Muscle of leg (tissue), 11 donors: ENCODE measurements around the gene WDR47. TPM values are rescaled to one million over a fixed set of nuclear protein-coding genes. Genes with fewer than 3 reads are reported as not detected.
A peak's percentile ranks its signal among the peaks of the same experiment; 100 is the strongest.

ENCODE experiments used
- DNase-seq: peaks from one replicate; pipeline ENCODE4 v3.0.0; 2013
- H3K27ac ChIP-seq: one replicate; pipeline ENCODE4 v1.5.1; 2013; ENCODE audit warnings: mild to moderate bottlenecking, low read length, control low read depth
- H3K27me3 ChIP-seq: one replicate; pipeline ENCODE4 v1.6.1; 2013; ENCODE audit warnings: low read length; ENCODE audit not compliant: control insufficient read depth, insufficient read depth
- H3K36me3 ChIP-seq: one replicate; pipeline ENCODE4 v1.6.1; 2013; ENCODE audit warnings: low read length; ENCODE audit not compliant: control insufficient read depth, insufficient read depth
- H3K4me1 ChIP-seq: one replicate; pipeline ENCODE4 v1.6.1; 2013; ENCODE audit warnings: low read length; ENCODE audit not compliant: control insufficient read depth, insufficient read depth
- H3K4me3 ChIP-seq: one replicate; pipeline ENCODE4 v1.5.1; 2013; ENCODE audit warnings: low read length, control low read depth
- H3K9me3 ChIP-seq: replicated peaks from 2 replicates; pipeline ENCODE4 v1.6.1; 2013; ENCODE audit warnings: low read depth, low read length; ENCODE audit not compliant: control insufficient read depth
- WGBS: methylation state at CpG from one replicate; pipeline ENCODE4 v1.1.5; 2013; ENCODE audit warnings: missing lambda C conversion rate; ENCODE audit not compliant: insufficient coverage; 5-methylcytosine and 5-hydroxymethylcytosine counted together
- polyA plus RNA-seq, 8 donors: library from polyadenylated mRNA; unstranded; fragments of 120-200 nt; gene quantifications; one replicate each; pipeline versions ENCODE4 v1.2.1 to v1.2.3, GENCODE V29; 2013; ENCODE audit warnings: inconsistent platforms in 1 of 8, low replicate concordance in 1 of 8; ENCODE audit not compliant: insufficient read length in 8 of 8, insufficient read depth in 1 of 8
- total RNA-seq: library from RNA; stranded (reverse); fragments of 120-200 nt; gene quantifications from one replicate; pipeline ENCODE4 v1.2.4, GENCODE V29; 2013

The WDR47 gene
- total and polyA plus RNA-seq, 9 donors: 8.4 to 12.2 (median 10.5) TPM

DNA sequence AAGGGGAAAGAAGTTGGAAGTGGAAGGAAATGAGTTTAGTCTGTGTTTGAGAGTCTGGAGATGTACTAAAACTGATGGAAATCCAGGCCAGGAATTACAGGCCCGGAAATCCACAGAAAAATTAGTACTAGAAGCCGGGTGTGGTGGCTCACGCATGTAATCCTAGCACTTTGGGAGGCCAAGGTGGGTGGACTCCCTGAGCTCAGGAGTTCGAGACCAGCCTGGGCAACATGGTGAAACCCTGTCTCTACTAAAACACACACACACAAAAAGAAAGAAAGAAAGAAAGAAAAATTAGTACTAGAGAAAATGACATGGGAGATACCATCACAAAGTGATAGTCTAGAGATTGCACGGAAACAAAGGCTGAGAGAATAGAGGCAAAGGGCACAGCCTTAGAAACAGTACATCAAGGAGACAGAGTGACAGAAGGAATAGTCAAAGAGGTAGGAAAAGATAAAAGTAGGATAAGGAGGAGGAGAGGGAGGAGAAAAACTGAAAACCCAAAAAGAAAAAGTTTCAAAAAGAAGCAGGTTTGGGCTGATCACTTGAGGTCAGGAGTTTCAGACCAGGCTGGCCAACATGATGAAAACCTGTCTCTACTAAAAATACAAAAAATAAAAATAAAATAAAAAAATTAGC, 38.7 kb upstream of the WDR47 start:
- Histone ChIP-seq H3K36me3 (no peaks in the 10 kb centered on the region), H3K4me3 (no peak overlapping the region), H3K9me3 (no peaks in the 10 kb centered on the region), H3K27me3 (no peaks in the 10 kb centered on the region), H3K27ac (peak overlapping the region; percentile 67), H3K4me1 (no peaks in the 10 kb centered on the region)
- no peak for DNase-seq
- 62% methylated on average over 4 of the region's 5 CpGs for WGBS

DNA sequence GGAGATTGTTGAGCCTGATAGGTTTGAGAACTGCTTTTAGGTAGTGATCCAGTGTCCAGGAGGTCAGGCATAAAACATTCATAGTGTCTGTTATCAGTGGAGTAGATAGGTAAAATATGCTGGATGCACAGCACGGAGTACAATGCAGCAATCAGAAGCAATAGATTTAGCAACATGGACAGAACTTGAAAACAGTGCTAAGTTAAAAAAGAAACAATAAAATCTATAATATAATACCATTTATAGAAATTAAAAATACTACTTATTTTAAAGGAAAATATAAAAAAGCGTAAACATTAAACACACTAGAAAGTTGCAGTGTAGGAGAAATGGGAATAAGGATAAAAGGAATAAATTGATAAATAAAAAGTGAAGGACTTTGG, 37.3 kb upstream of the WDR47 start:
- DNase-seq: no peak
- Histone ChIP-seq H3K9me3 (no peaks in the 10 kb centered on the region), H3K4me1 (no peaks in the 10 kb centered on the region), H3K27ac (no peak overlapping the region), H3K36me3 (no peaks in the 10 kb centered on the region), H3K27me3 (no peaks in the 10 kb centered on the region), H3K4me3 (no peak overlapping the region)
- no CpG with 5 or more reads among the region's 2 CpGs for whole genome bisulfite sequencing

DNA sequence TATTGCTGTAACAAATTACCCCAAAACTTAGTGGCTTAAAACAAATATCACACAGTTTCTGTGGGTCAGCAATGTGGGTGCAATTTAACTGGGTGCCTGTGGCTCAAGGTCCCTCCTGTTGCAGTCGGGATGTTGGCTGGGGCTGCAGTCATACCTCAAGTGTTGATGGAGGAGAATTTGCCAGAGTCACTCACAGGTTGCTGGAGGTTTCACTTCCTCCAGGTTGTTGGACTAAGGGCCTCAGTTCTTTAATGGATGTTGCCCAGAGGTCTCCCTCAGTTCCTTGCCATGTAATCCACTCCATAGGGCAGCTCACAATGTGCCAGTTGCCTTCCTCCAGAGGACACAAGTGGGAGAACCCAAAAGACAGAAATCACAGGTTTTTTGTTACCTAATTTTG, 36.4 kb upstream of the WDR47 start:
- Histone ChIP-seq H3K27me3 (no peaks in the 10 kb centered on the region), H3K36me3 (no peaks in the 10 kb centered on the region), H3K4me1 (no peaks in the 10 kb centered on the region), H3K27ac (no peak overlapping the region), H3K9me3 (no peaks in the 10 kb centered on the region), H3K4me3 (no peak overlapping the region)
- WGBS: no CpG with 5 or more reads among the region's 1 CpG
- DNase-seq: no peak

DNA sequence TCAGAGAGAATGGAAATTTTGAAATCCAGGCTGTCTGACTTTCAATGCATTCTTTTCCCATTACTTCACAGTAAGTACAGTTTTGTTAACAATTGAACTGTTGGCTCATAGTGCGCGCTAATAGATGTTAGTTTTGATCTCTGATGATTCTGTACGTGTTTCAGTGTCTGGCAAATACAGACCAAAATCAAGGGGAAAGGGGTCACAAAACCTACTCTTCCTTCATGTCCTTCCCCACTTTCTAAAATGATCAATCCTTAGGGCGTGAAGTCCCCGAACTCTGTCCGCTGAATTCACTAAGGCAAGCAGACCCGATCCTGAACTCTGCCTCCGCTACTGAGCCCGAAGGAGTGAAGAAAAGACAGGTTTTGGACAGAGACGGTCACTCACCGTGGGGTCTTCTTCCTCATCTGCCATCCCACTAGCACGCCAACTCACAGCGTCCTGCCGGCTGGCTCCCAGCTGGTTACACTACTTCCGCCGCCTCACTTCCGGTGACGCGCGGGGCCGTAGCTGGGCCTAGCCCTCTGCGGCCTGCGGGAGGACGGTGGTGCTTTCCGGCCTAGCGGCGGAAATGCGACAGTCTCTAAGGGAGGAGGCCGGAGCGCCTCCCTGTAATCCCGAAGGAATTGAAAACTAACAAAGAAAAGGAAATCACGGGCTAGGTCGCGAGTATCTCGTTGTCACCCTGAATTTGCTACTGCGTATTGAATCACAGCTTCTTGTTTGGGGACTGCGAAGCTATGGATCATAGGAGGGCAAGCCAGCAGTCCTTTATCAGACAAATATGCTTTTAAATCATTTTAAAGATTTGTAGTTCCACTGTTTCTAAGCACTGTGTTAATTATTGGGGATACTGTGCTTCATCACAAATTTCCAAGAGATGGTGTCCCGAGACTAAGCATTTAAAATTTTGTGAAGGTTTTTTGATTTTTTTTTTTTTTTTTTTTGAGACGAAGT, 33.9 kb upstream of the WDR47 start, which contains the start of gene TAF13:
Gene TAF13 (minus strand): TSS at position 473 of the 960 bp plus-strand sequence. CDS start 56 bp downstream, at position 417.
- Histone ChIP-seq H3K4me3 (peak within 1 kb of the TSS; percentile 95), H3K27ac (peak within 1 kb of the TSS; percentile 95), H3K27me3 (no peaks in the 10 kb centered on the region), H3K36me3 (peaks cover 11% of the 10 kb centered on the region), H3K9me3 (no peaks in the 10 kb centered on the region), H3K4me1 (no peaks in the 10 kb centered on the region)
- 0% methylated on average over 30 of the region's 39 CpGs for WGBS
- peak; percentile 99 for DNase-seq

DNA sequence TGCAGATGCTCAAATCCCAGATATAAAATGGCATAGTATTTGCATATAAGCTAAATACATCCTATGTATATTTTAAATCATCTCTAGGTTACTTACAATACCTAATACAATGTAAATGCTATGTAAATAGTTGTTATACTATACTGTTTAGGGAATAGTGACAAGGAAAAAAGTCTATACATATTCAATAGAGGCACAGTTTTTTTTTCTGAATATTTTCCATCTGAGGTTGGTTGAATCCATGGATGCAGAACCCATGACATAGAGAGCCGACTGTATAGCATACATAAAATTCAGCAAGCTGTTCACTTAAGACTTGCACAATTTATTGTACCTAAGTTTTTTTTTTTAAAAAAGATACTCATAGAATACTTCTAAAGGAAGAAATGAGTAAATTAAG, 27.4 kb upstream of the WDR47 start:
- no peaks in the 10 kb centered on the region for H3K9me3 ChIP-seq
- no peaks in the 10 kb centered on the region for H3K27me3 ChIP-seq
- H3K4me1 ChIP-seq: no peaks in the 10 kb centered on the region
- no peak overlapping the region for H3K27ac ChIP-seq
- WGBS: no CpG with 5 or more reads among the region's 1 CpG
- H3K4me3 ChIP-seq: no peak overlapping the region
- peaks cover 30% of the 10 kb centered on the region for H3K36me3 ChIP-seq
- no peak for DNase-seq

DNA sequence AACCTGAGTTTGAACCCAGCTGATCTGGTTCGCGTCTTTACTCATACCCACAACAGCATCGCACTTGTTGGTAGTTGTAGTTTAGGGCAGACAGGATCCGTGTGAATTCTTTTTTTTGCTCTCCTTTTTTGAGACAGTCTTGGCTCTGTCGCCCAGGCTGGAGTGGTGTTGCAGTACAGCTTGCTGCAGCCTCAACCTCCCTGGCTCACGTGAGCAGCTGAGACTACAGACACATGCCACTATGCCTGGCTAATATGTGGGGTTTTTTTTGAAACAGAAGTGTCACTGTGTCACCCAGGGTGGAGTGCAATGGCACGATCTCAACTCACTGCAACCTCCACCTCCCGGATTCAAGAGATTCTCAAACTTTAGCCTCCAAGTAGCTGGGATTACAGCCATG, 26.0 kb upstream of the WDR47 start:
- H3K4me1 ChIP-seq: no peaks in the 10 kb centered on the region
- DNase-seq: no peak
- WGBS: 89% methylated on average over 3 of the region's 8 CpGs
- H3K36me3 ChIP-seq: peaks cover 31% of the 10 kb centered on the region
- H3K27ac ChIP-seq: no peak overlapping the region
- H3K9me3 ChIP-seq: no peaks in the 10 kb centered on the region
- no peaks in the 10 kb centered on the region for H3K27me3 ChIP-seq
- H3K4me3 ChIP-seq: no peak overlapping the region

DNA sequence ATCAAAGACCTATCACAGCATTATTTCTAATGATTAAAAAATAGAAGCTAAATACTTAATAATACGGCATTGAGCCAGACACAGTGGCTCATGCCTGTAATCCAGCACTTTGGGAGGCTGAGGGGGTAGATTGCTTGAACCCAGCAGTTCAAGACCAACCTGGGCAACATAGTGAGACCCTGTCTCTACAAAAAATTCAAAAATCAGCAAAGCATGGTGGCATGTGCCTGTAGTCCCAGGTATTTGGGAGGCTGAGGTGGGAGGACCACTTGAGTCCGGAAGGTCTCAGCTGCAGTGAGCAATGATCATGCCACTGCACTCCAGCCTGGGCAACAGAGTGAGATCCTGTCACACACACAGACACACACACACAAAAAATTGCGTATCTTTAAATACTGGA, 23.2 kb upstream of the WDR47 start:
- H3K36me3 ChIP-seq: peaks cover 21% of the 10 kb centered on the region

DNA sequence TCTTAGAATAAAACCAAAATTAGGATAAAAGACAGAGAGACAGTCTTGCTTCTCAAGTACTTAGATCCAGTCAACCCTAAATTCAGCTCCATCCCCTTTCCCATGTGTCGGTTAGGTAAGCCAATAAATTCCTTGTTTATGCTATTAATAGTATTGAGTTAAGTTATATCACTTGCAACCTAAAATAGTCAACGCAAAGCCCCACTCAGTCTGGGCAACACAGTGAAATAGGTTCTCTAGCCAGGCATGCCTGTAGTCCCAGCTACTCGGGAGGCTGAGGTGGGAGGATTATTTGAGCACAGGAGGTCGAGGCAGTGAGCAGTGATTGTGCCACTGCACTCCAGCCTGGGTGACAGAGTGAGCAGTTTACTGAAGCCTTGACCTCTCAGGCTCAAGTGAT, 19.3 kb upstream of the WDR47 start:
- peaks cover 4% of the 10 kb centered on the region for H3K36me3 ChIP-seq
- H3K4me3 ChIP-seq: no peak overlapping the region
- H3K27ac ChIP-seq: no peak overlapping the region
- no peaks in the 10 kb centered on the region for H3K4me1 ChIP-seq
- DNase-seq: no peak
- 80% methylated on average over 1 of the region's 4 CpGs for WGBS
- H3K27me3 ChIP-seq: no peaks in the 10 kb centered on the region
- no peaks in the 10 kb centered on the region for H3K9me3 ChIP-seq

More for the DNA sequence above, 23.2 kb upstream of the WDR47 start:
- Histone ChIP-seq H3K4me1 (no peaks in the 10 kb centered on the region), H3K4me3 (no peak overlapping the region), H3K9me3 (no peaks in the 10 kb centered on the region), H3K27ac (no peak overlapping the region), H3K27me3 (no peaks in the 10 kb centered on the region)
- DNase-seq: no peak
- no CpG with 5 or more reads among the region's 3 CpGs for WGBS

DNA sequence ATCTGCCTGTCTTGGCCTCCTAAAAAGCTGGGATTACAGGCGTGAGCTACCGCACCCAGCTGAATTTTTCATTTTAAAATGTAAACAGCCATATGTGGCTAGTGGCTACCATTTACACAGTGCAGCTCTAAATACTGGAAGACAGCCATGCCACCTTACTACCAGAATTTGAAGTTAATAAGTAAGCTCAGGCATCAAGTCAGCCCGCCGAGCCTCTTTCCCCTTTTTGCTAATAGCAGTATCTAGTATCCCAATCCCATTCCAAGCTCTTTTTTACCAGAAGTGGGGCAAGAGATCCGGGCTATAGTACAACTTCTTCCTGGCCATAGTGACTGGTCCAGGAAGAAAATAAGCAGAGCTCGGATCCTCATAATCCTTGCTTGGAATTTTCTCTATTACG, 18.8 kb upstream of the WDR47 start:
- WGBS: 100% methylated on average over 1 of the region's 7 CpGs
- Histone ChIP-seq H3K9me3 (no peaks in the 10 kb centered on the region), H3K27me3 (no peaks in the 10 kb centered on the region), H3K4me3 (no peak overlapping the region), H3K27ac (no peak overlapping the region), H3K4me1 (no peaks in the 10 kb centered on the region), H3K36me3 (peaks cover 4% of the 10 kb centered on the region)
- no peak for DNase-seq

DNA sequence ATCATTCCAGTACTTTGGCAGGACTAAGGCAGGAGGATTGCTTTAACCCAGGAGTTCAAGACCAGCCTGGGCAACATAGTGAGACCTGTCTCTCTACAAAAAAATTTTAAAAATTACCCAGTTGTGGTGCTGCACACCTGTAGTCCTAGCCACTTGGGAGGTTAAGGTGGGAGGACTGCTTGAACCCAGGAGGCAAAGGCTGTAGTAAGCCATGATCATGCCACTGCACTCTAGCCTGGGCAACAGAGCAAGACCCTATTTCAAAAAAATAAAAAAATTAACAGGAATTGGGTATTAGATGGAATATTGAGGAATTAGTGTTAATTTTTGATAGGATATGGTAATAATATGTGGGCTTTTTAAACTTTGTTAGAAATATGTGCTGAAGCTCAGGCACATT, 17.1 kb upstream of the WDR47 start:
- Histone ChIP-seq H3K4me3 (no peak overlapping the region), H3K27ac (no peak overlapping the region), H3K27me3 (no peaks in the 10 kb centered on the region), H3K36me3 (peaks cover 4% of the 10 kb centered on the region), H3K9me3 (no peaks in the 10 kb centered on the region), H3K4me1 (no peaks in the 10 kb centered on the region)
- no peak for DNase-seq
